B cell (primary cell): Measurements from ENCODE around the gene PDZD2.

ENCODE experiments used
- CTCF ChIP-seq: fragments of 200-600 bp; IDR thresholded peaks from one replicate; pipeline ENCODE4 v1.8.0; 2022; ENCODE audit warnings: antibody characterized with exemption, mild to moderate bottlenecking
- EZH2 ChIP-seq: IDR thresholded peaks from 2 replicates; pipeline ENCODE4 v1.6.1; 2012; ENCODE audit warnings: borderline replicate concordance, low read depth, mild to moderate bottlenecking, moderate library complexity, low read length; ENCODE audit not compliant: insufficient read depth, poor library complexity, severe bottlenecking

DNA sequence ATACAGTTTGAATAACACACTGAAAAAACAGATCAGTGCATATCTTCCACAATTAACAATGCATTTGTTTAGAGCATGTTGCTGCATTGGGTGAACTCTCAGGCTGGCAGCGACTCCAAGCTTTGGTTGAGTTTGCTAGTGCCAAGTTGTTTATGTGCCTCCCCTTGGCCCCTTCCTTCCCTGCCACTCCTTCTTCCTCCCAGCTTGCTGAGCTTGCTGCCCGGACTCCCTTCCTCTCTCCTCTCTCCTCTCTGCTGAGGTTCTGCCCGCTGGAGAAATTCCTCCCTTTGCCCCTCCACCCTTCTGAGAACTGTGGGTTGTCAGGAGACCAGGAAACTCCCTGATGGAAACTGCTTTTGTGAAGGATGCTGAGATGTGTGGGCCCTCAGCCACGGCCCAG, 247.3 kb downstream of the PDZD2 start:
- TF ChIP-seq CTCF, result no peak
- TF ChIP-seq EZH2, result no peak
